Measurements from ENCODE around the gene SLC44A3.
"Not testable (repeated sequence)": the region's sequence is repeated elsewhere in the genome, so short reads cannot be mapped to it uniquely, and the experiment has no call there.

Gene SLC44A3

GRCh38 chr1:94935476-94935875 is 115.3 kb downstream of the SLC44A3 start:
- no peak for DNase-seq

DNA sequence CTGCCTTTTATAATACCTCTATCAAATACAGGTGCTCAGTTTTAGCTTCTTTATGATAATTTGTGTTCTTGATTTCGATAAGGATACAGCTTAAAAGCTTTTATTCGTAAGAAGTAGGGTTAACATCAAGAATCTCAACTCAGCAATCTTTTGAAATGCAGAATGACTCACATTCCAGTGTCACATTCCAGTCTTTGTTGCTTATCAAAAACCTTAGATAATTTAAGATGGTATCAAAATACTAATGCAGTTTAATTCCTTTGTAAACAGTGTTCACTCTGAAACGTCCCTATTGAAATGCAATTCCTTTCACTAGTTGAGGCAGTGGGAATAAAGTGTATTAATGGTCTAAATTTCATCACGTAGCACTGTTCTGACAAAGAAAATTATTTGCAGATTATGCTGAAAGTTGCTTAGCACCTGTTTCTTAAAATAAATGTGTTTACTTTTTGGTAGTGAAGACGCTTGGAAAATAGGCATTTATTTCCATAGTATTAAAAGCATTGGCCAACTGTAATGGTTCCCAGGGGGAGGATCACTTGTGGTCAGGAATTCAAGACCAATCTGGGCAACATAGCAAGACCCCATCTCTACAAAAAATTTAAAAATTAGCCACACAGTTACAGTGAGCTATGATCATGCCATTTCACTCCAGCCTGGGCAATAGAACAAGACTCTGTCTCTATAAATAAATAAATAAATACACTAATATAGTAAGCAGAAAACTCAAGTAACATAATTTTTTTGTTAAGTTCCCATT is 116.9 kb downstream of the SLC44A3 start:
- no peak for DNase-seq

- DNase-seq: no peak
These were observed 117.7 kb downstream of the SLC44A3 start for GRCh38 chr1:94937820-94938219.

DNA sequence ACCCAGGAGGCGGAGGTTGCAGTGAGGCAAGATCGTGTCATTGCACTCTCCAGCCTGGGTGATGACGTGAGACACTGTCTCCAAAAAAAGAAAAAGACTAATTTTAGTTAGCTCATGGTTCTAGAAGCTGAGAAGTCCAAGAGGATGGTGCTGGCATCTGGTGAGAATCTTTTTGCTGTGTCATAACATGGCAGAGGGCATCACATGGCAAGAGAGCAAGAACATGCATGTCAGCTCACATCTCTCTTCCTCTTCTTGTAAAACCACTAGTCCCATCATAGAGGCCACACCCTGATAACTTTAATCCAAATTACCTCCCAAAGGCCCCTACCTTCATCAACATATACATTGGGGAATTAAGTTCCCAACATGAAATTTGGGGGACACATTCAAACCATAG is 120.6 kb downstream of the SLC44A3 start:
- DNase-seq: peak in 1 of 4 experiments; percentile 6

DNA sequence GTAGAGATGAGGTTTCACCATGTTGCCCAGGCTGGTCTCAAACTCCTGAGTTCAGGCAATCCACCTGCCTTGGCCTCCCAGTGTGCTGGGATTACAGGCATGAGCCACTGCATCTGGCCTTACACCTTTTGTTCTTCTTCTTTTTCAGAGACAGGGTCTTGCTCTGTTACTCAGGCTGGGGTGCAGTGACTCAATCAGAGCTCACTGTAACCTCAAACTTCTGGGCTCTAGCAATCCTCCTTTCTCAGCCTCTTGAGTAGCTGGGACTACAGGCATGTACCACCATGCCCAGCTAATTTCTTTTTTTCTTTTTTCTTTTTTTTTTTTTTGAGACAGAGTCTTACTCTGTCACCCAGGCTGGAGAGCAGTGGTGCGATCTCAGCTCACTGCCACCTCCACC is 121.3 kb downstream of the SLC44A3 start:
- DNase-seq: not testable (repeated sequence)

GRCh38 chr1:94942171-94943128 is 122.3 kb downstream of the SLC44A3 start:
- no peak for DNase-seq

Measured in suppressor macrophage (primary cell).